SIG-M5 (cell line): ENCODE measurements around the gene DALRD3.

Experiments
- DNase-seq: peaks from one replicate; lab custom pipeline; 2025; lab: John Stamatoyannopoulos, UW

DALRD3 gene

GRCh38 chr3:48980295-48980694 is 38.1 kb downstream of the DALRD3 start:
- DNase-seq = no peak

- no peak for DNase-seq
These were observed 38.9 kb downstream of the DALRD3 start for GRCh38 chr3:48979451-48979850.

- no peak for DNase-seq
These were observed 44.1 kb downstream of the DALRD3 start for GRCh38 chr3:48974076-48974864.

- no peak for DNase-seq
These were observed 47.8 kb downstream of the DALRD3 start for GRCh38 chr3:48970586-48970985.

GRCh38 chr3:48966876-48967361 is 51.5 kb downstream of the DALRD3 start:
- no peak for DNase-seq

- no peak for DNase-seq
These were observed 52.0 kb downstream of the DALRD3 start for GRCh38 chr3:48966367-48966766.
